GM12865 (cell line): ENCODE data around the gene ACTL6A.

ENCODE experiments used
- DNase-seq: peaks from one replicate; pipeline ENCODE4 v3.0.0; 2010; ENCODE audit warnings: low read depth
- H3K4me3 ChIP-seq: 2 replicates; pipeline ENCODE4 v1.5.1; 2011; ENCODE audit warnings: mild to moderate bottlenecking, low read depth, low read length, control low read depth
- TF ChIP-seq, protein P1 (sequence below): IDR thresholded peaks from 2 replicates; pipeline ENCODE4 v1.5.1; 2011; ENCODE audit warnings: low read length, control low read depth, low read depth, inconsistent platforms; ENCODE audit not compliant: insufficient read depth; ENCODE audit errors: missing control alignments

Gene ACTL6A

DNA sequence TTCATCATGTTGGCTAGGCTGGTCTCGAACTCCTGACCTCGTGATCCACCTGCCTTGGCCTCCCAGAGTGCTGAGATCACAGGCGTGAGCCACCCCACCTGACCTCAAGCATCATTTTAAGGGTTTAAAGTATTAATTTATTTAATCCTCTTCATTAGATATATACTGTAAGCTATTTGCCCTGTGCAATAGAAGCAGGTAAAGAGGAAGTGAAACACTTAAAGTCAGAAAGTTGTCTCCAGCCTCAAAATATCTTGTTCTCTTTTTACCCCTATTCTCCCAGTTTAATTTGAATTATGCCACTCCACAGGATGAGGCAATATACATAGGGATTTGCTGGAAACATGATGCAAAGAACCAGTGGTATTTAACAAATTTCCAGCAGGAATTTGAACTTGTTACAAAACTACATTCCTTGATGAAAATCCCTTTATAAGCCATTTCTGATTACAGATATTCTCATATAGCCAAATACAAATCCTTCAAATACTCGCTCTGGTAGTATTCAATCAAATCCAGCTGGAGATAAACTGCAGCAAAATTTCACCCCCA lies 43.9 kb downstream of the ACTL6A start:
- no peak overlapping the region for H3K4me3 ChIP-seq
- DNase-seq = peak; percentile 21
- TF ChIP-seq, protein P1, sequence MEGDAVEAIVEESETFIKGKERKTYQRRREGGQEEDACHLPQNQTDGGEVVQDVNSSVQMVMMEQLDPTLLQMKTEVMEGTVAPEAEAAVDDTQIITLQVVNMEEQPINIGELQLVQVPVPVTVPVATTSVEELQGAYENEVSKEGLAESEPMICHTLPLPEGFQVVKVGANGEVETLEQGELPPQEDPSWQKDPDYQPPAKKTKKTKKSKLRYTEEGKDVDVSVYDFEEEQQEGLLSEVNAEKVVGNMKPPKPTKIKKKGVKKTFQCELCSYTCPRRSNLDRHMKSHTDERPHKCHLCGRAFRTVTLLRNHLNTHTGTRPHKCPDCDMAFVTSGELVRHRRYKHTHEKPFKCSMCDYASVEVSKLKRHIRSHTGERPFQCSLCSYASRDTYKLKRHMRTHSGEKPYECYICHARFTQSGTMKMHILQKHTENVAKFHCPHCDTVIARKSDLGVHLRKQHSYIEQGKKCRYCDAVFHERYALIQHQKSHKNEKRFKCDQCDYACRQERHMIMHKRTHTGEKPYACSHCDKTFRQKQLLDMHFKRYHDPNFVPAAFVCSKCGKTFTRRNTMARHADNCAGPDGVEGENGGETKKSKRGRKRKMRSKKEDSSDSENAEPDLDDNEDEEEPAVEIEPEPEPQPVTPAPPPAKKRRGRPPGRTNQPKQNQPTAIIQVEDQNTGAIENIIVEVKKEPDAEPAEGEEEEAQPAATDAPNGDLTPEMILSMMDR = no peak

DNA sequence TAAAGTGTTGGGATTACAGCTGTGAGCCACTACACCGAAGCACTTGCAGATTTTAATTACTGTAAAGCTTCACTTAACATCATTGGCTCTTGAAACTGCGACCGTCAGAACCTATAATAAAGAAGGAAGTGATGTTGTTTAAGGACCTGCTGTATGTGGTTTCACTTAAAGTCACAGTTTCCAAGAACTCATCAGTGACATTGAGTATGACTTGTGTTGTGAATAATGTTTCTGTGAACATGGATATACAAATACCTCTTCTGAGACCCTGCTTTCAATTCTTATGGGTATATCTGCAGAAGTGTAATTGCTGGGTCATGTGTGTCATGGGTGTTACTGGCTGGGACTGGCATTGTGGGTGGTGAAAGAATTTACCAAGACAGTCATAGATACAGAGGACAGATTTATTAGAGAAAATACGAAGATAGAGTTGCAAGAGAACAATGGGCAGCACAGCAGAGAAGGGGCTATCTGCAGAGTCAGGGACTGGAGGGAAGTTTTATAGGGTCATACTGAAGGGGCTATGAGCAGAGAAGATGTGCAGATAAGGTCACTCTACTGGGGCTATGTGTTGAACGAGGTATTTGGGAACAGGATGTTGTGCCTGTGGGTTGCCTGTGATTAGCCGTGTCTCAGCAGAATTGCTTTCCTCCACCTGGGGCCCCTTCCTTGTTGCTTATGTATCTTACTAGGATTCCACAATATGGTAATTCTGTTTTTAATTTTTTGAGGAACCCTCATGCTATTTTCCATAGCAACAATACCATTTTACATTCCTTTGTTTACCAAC lies 46.4 kb downstream of the ACTL6A start:
- H3K4me3 ChIP-seq = peak overlapping the region; percentile 28
- peak; percentile 68 for DNase-seq
- TF ChIP-seq, protein P1 = no peak

DNA sequence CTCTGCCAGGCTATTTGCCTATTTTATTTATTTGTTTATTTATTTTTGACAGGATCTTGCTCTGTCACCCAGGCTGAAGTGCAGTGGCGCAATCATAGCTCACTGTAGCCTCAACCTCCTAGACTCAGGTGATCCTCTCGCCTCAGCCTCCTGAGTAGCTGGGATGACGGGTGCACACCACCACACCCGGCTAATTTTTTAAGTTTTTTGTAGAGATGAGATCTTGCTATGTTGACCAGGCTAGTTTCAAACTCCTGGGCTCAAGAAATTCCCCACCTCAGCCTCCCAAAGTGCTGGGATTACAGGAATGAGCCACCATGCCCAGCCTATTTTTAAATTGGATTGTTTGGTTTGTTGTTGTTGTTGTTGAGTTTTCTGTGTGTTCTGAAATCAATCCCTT lies 47.3 kb downstream of the ACTL6A start:
- no peak overlapping the region for H3K4me3 ChIP-seq
- TF ChIP-seq, protein P1 = no peak
- no peak for DNase-seq

DNA sequence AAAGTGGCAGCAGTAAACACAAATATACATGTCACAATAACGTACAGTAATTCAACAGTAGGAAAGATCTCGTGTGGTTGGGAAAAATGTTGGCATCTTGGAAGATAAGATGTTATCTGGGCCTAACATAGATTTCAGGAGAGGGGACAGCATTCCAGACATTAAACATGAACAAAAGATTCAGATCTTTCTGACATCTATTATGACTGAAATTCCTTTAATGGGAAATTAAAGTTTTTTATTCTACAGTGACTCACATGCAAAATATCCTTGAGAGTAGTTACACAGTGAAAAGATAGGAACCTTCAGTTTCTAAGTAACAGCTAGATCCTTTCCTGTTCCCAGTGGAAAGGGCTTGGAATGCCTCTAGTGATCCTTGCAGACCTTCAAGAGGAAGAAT lies 51.1 kb downstream of the ACTL6A start:
- H3K4me3 ChIP-seq = no peak overlapping the region
- no peak for DNase-seq
- TF ChIP-seq, protein P1 = no peak

DNA sequence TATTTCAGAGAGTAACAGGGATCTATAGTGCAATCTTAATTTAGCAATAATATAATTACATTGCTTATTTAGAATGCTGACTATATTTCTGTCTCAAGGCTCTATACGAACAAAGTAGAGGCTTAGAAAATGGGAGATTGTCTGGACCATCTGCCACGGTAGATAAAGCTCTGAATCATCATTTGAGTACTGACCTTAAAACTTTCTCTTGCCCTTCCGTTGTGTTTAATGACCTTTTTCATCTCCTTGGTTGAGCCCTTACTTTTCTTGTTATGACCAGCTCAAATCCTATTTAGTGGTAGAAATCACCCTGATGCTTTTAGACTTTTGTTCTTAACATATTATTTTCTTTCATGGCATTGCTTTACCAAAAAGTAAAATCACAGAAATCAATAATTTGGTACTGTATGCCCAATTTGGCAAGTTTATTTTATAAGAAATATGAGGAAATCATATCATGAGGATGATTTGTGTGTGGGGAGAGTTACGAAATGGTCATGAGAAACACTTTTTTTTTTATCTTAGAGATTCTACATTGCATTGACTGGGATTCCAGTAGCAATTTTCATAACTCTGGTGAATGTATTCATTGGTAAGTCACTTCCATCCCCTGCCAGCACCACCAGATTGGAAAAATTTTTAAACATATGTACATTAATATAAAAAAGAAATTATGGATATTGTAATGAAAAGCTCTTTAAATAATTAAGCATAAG lies 52.9 kb downstream of the ACTL6A start:
- TF ChIP-seq, protein P1 = no peak
- DNase-seq = no peak
- no peak overlapping the region for H3K4me3 ChIP-seq

DNA sequence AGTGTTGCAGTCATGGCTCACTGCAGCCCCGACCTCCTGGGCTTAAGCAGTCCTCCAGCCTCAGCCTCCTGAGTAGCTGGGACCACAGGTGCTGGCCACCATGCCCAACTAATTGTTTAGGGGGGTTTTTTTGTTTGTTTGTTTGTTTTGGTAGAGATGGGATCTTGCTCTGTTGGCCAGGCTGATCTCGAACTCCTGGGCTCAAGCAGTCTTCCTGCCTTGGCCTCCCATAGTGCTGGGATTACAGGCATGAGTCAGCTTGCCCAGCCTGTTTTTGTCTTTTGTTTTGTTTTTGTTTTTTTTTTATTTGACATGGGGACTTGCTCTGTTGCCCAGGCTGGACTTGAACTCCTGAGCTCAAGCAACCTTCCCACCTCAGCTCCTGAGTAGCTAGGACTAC lies 59.3 kb downstream of the ACTL6A start:
- no peak for DNase-seq
- no peak overlapping the region for H3K4me3 ChIP-seq
- TF ChIP-seq, protein P1 = no peak
